K562 (cell line): ENCODE results near the gene ISLR2. TPM values are rescaled to one million over a fixed set of nuclear protein-coding genes. Genes with fewer than 3 reads are reported as not detected.

Experiments used
- CBX2 ChIP-seq: fragments of 200-600 bp; sonication (generic); IDR thresholded peaks from one replicate; pipeline ENCODE4 v1.6.1; 2012; ENCODE audit warnings: mild to moderate bottlenecking, low read length, inconsistent platforms; ENCODE audit not compliant: insufficient read depth, poor library complexity, severe bottlenecking
- CREM ChIP-seq: IDR thresholded peaks from 2 replicates; pipeline ENCODE4 v1.6.1; 2014; ENCODE audit warnings: antibody characterized with exemption, low read depth
- CUX1 ChIP-seq: fragments of 200-800 bp; sonication (Bioruptor generic); IDR thresholded peaks from 2 replicates; pipeline ENCODE4 v1.6.1; 2016; ENCODE audit warnings: missing genetic modification characterization, missing compliant biosample characterization
- ELF2 ChIP-seq: fragments of 250-450 bp; sonication (Bioruptor Pico); IDR thresholded peaks from 2 replicates; pipeline ENCODE4 v1.5.0; 2021; ENCODE audit warnings: mild to moderate bottlenecking
- MGA ChIP-seq: fragments of 450-650 bp; IDR thresholded peaks from 2 replicates; pipeline ENCODE4 v1.6.1; 2016; ENCODE audit warnings: mild to moderate bottlenecking, moderate library complexity
- POLR2H ChIP-seq: IDR thresholded peaks from 2 replicates; pipeline ENCODE4 v1.6.1; 2016; ENCODE audit warnings: missing genetic modification characterization, low read depth, mild to moderate bottlenecking, control low read depth, missing compliant biosample characterization, moderate library complexity
- SRF ChIP-seq, 2 experiments: fragments of 250-450, 450-650 bp in 1 of 2; sonication (Bioruptor Pico) in 1 of 2; sonication (generic) in 1 of 2; formaldehyde crosslinking; IDR thresholded peaks; 2 replicates each; pipeline versions ENCODE4 v1.5.0 to v1.5.1; 2020 to 2022; ENCODE audit warnings: mild to moderate bottlenecking in 1 of 2, missing genetic modification reagents in 1 of 2
- polyA plus RNA-seq, 8 experiments: library from polyadenylated mRNA; depleted of rRNA in 4 of 8; stranded (reverse) in 5 of 8; unstranded in 3 of 8; fragments of >200 nt; fragmentation: Nextera tagmentation in 2 of 8; fragmentation: Illumina TruSeq in 1 of 8; extraction: Ambion mirVana in 2 of 8; extraction: Trizol in 1 of 8; gene quantifications; 2 replicates each; pipeline versions ENCODE4 v1.2.1 to v1.2.3, GENCODE V29; 2011 to 2014; ENCODE audit warnings: inconsistent platforms in 1 of 8, missing spikeins in 1 of 8
- total RNA-seq, 7 experiments: library from RNA; depleted of rRNA in 6 of 7; stranded (reverse); fragments of >200 nt in 6 of 7; fragmentation: Illumina TruSeq in 2 of 7; extraction: Trizol in 2 of 7; gene quantifications; 2 replicates each; pipeline versions ENCODE4 v1.2.1 to v1.2.3, GENCODE V29; 2011 to 2021; ENCODE audit warnings: low replicate concordance in 1 of 7
- TF ChIP-seq, protein P1 (sequence below): fragments of 450-650 bp; IDR thresholded peaks from 2 replicates; pipeline ENCODE4 v1.6.1; 2016; ENCODE audit warnings: low read depth, mild to moderate bottlenecking, moderate library complexity
- TF ChIP-seq, protein P2 (sequence below): fragments of 450-650 bp; IDR thresholded peaks from 2 replicates; pipeline ENCODE4 v1.6.1; 2016; ENCODE audit warnings: antibody characterized with exemption

The ISLR2 gene
- total and polyA plus RNA-seq, 9 of the 15 experiments (the other 6 are each of a cell fraction or from before 2014, with no cell fraction given) = not detected

DNA sequence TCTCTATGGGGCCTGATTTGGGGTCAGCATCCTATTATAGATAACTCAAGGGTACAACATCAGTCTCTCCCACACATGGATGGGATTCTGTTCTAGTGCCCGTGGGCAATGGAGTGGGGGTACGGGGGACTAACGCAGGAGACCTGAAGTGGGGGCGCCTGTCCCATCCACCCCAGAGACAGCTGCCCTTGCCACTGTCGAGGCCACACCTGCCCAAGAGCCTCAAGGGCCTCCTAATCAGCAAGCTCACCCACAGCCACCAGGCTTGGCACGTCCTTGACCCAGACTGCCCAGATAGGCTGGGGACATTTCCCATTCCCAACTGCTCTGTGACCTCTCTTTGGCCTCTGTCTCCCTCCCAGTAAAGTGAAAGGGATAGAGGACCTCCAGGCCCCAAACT is 8.5 kb upstream of the ISLR2 start (continued):
- no peak for TF ChIP-seq MGA
- no peak for TF ChIP-seq ELF2 (CRISPR knock-in tag)
- TF ChIP-seq CREM = no peak
- no peak for TF ChIP-seq CUX1 (CRISPR knock-in tag)
- no peak for TF ChIP-seq POLR2H
- TF ChIP-seq, protein P1, sequence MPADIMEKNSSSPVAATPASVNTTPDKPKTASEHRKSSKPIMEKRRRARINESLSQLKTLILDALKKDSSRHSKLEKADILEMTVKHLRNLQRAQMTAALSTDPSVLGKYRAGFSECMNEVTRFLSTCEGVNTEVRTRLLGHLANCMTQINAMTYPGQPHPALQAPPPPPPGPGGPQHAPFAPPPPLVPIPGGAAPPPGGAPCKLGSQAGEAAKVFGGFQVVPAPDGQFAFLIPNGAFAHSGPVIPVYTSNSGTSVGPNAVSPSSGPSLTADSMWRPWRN = no peak
- TF ChIP-seq CBX2 = no peak
- TF ChIP-seq, protein P2, sequence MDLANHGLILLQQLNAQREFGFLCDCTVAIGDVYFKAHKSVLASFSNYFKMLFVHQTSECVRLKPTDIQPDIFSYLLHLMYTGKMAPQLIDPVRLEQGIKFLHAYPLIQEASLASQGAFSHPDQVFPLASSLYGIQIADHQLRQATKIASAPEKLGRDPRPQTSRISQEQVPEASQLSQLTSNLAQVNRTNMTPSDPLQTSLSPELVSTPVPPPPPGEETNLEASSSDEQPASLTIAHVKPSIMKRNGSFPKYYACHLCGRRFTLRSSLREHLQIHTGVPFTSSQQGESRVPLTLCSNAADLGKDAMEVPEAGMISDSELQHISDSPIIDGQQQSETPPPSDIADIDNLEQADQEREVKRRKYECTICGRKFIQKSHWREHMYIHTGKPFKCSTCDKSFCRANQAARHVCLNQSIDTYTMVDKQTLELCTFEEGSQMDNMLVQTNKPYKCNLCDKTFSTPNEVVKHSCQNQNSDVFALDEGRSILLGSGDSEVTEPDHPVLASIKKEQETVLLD = no peak
- no peak for TF ChIP-seq SRF (CRISPR knock-in tag; IDR thresholded peaks at IDR 0.05)
